GM23248 (cell line): Measurements from ENCODE around the gene PRDX4. TPM values are rescaled to one million over a fixed set of nuclear protein-coding genes. Genes with fewer than 3 reads are reported as not detected.

Experiments
- DNase-seq: peaks from one replicate; pipeline ENCODE4 v3.0.0-alpha.2; 2015
- H2AFZ ChIP-seq: fragments of 200-600 bp; sonication (generic); 2 replicates; pipeline ENCODE4 v1.6.1; 2016; ENCODE audit warnings: antibody characterized with exemption
- H3F3A ChIP-seq: fragments of 200-600 bp; sonication (generic); 2 replicates; pipeline ENCODE4 v1.6.1; 2016; ENCODE audit warnings: mild to moderate bottlenecking, antibody characterized with exemption, mixed run types; ENCODE audit not compliant: insufficient read depth
- H3K27ac ChIP-seq: fragments of 200-600 bp; sonication (generic); 2 replicates; pipeline ENCODE4 v1.5.1; 2016; ENCODE audit warnings: mild to moderate bottlenecking
- H3K27me3 ChIP-seq: fragments of 200-600 bp; sonication (generic); replicated peaks from 2 replicates; pipeline ENCODE4 v1.6.1; 2016; ENCODE audit warnings: mild to moderate bottlenecking; ENCODE audit not compliant: insufficient read depth
- H3K36me3 ChIP-seq: fragments of 200-600 bp; sonication (generic); 2 replicates; pipeline ENCODE4 v1.6.1; 2016; ENCODE audit warnings: low read depth, mild to moderate bottlenecking
- H3K4me1 ChIP-seq: fragments of 200-600 bp; sonication (generic); 2 replicates; pipeline ENCODE4 v1.6.1; 2016; ENCODE audit warnings: mild to moderate bottlenecking; ENCODE audit not compliant: insufficient read depth
- H3K4me2 ChIP-seq: fragments of 200-600 bp; sonication (generic); one replicate; pipeline ENCODE4 v1.6.1; 2016; ENCODE audit warnings: mild to moderate bottlenecking; ENCODE audit not compliant: unreplicated experiment
- H3K4me3 ChIP-seq: fragments of 200-600 bp; sonication (generic); 2 replicates; pipeline ENCODE4 v1.5.1; 2016; ENCODE audit warnings: mild to moderate bottlenecking
- H3K79me2 ChIP-seq: fragments of 200-600 bp; sonication (generic); 2 replicates; pipeline ENCODE4 v1.6.1; 2016; ENCODE audit warnings: mild to moderate bottlenecking; ENCODE audit not compliant: insufficient read depth
- H3K9ac ChIP-seq: fragments of 200-600 bp; sonication (generic); 2 replicates; pipeline ENCODE4 v1.6.1; 2016; ENCODE audit warnings: mild to moderate bottlenecking
- H3K9me2 ChIP-seq: fragments of 200-600 bp; sonication (generic); 2 replicates; pipeline ENCODE4 v1.6.1; 2016; ENCODE audit warnings: mixed run types, mild to moderate bottlenecking, moderate library complexity; ENCODE audit not compliant: insufficient read depth
- H3K9me3 ChIP-seq: fragments of 200-600 bp; sonication (generic); one replicate; pipeline ENCODE4 v1.6.1; 2017; ENCODE audit warnings: low read depth
- H4K20me1 ChIP-seq: fragments of 200-600 bp; sonication (generic); 2 replicates; pipeline ENCODE4 v1.6.0; 2016; ENCODE audit not compliant: insufficient read depth
- EZH2 ChIP-seq: fragments of 200-600 bp; sonication (generic); IDR thresholded peaks from 2 replicates; pipeline ENCODE4 v1.6.1; 2018; ENCODE audit warnings: antibody characterized with exemption, mild to moderate bottlenecking; ENCODE audit not compliant: insufficient read depth, poor library complexity, severe bottlenecking
- EZH2phosphoT487 ChIP-seq: fragments of 200-600 bp; sonication (generic); IDR thresholded peaks from 2 replicates; pipeline ENCODE4 v1.6.1; 2018; ENCODE audit warnings: antibody characterized with exemption, moderate library complexity, mild to moderate bottlenecking, low read depth; ENCODE audit not compliant: insufficient read depth
- WGBS, 2 experiments: methylation state at CpG; one replicate each; pipeline ENCODE4 v1.1.6; 2015 to 2017; ENCODE audit warnings: low lambda C conversion rate in 2 of 2, low coverage in 1 of 2; ENCODE audit errors: missing lambda C conversion rate in 2 of 2; 5-methylcytosine and 5-hydroxymethylcytosine counted together
- in situ Hi-C: fragments of 300-500 bp; cut with MboI; formaldehyde crosslinking; loops from 2 replicates; pipeline ENCODE4 v1.15.0; 2020
- polyA plus RNA-seq: library from polyadenylated mRNA; unstranded; fragments of >200 nt; fragmentation: Nextera tagmentation; extraction: Ambion mirVana; gene quantifications from 2 replicates; pipeline ENCODE4 v1.2.1, GENCODE V29; 2016
- total RNA-seq: library from RNA; depleted of rRNA; stranded (reverse); fragments of >200 nt; shearing (Covaris generic); gene quantifications from 2 replicates; pipeline ENCODE4 v1.2.3, GENCODE V29; 2014; rRNA removed

The PRDX4 gene
- 447 and 571 TPM in 2 replicates for total RNA-seq
- polyA plus RNA-seq, result 679 and 696 TPM in 2 replicates

DNA sequence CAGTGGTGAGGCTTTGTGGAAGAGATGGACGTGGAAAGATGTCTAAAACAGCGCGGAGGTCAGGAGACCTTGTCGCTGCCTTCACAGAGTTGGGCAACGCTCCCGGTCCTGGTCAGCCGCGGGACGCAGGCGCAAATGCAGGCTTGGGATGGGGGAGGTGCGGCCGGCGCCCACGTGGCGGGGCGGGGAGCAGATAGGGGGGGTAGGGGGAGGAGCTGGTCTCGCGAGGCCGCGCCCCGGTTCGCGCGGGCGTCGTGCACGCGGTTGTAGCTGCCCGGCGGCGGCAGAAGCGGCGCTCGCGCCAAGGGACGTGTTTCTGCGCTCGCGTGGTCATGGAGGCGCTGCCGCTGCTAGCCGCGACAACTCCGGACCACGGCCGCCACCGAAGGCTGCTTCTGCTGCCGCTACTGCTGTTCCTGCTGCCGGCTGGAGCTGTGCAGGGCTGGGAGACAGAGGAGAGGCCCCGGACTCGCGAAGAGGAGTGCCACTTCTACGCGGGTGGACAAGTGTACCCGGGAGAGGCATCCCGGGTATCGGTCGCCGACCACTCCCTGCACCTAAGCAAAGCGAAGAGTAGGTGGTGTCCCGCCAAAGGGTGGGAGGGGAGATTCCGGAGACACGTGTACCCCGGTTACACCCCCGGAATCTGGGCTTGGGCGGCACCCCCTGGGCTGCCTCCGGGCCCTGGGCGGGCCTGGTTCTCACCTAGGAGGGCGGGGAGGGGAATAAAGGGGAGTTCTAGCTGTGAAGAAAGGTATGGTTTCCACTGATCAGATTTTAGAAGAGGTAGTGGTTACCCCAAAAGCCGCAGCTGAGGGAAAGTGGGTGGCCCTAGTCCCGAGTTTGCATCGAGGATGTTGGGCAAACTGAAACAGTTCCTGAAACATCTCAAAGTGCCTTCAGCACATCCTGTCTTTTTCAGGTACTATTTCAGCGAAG lies at the start of gene PRDX4:
Gene PRDX4, plus strand, starts transcription at position 255 of the 939 bp plus-strand sequence. Its CDS starts 78 bp downstream, at position 333.
- Histone ChIP-seq H4K20me1 (no peaks in the 10 kb centered on the region), H3K4me3 (peak within 1 kb of the TSS; percentile 84), H3K4me1 (peaks cover 10% of the 10 kb centered on the region), H3K9ac (peak within 1 kb of the TSS; percentile 93), H3F3A (peaks cover 9% of the 10 kb centered on the region), H3K4me2 (peak within 1 kb of the TSS; percentile 89), H2AFZ (peak within 1 kb of the TSS; percentile 86), H3K27ac (peak within 1 kb of the TSS; percentile 72), H3K27me3 (no peaks in the 10 kb centered on the region), H3K9me3 (no peaks in the 10 kb centered on the region), H3K36me3 (0 out of 2 replicates have a peak, but pooled peaks cover 3% of the 10 kb centered on the region), H3K9me2 (no peaks in the 10 kb centered on the region), H3K79me2 (peaks cover 46% of the 10 kb centered on the region)
- WGBS, 2 experiments, result 0 to 1% methylated on average over 26 to 40 of the region's 73 CpGs
- in situ Hi-C loops, result no loop called here
- peak; percentile 91 for DNase-seq
- no peak for TF ChIP-seq EZH2phosphoT487
- TF ChIP-seq EZH2, result no peak

GRCh38 chrX:23621621-23622265 lies 45.5 kb upstream of the PRDX4 start:
- no peak for DNase-seq
- H3K9me3 ChIP-seq, result no peaks in the 10 kb centered on the region
- H3K36me3 ChIP-seq, result no peaks in the 10 kb centered on the region
- H3F3A ChIP-seq, result no peaks in the 10 kb centered on the region
- H3K27ac ChIP-seq, result no peak overlapping the region
- no peak overlapping the region for H3K4me2 ChIP-seq
- H4K20me1 ChIP-seq, result no peaks in the 10 kb centered on the region
- TF ChIP-seq EZH2 (no peak), EZH2phosphoT487 (no peak)
- no peak overlapping the region for H3K9ac ChIP-seq
- H2AFZ ChIP-seq, result no peak overlapping the region
- no peaks in the 10 kb centered on the region for H3K79me2 ChIP-seq
- in situ Hi-C loops, result no loop called here
- no peaks in the 10 kb centered on the region for H3K9me2 ChIP-seq
- 57 to 60% methylated on average over 5 of the region's 5 CpGs for WGBS, 2 experiments
- H3K4me3 ChIP-seq, result no peak overlapping the region
- H3K4me1 ChIP-seq, result no peaks in the 10 kb centered on the region
- H3K27me3 ChIP-seq, result no peaks in the 10 kb centered on the region

DNA sequence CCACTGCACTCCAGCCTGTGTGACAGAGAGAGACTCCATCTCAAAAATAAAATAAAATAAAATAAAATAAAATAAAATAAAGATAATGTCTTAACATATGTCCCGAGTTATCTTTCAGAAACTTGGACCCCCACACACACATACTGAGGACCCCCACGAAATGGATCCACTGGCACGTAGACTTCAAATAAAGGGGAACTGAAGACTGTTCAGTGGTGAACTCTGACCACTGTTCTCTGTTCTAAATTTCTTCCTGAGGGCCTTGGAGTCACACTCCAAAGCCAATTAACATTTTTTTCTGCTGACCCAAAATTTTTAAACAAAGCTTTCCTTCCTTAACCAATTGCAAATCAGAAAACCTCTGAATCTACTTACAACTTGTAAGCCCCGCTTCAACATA lies 43.5 kb upstream of the PRDX4 start:
- Histone ChIP-seq H3K27ac (no peak overlapping the region), H3K36me3 (no peaks in the 10 kb centered on the region), H3K79me2 (no peaks in the 10 kb centered on the region), H3K9me2 (no peaks in the 10 kb centered on the region), H3K4me1 (no peaks in the 10 kb centered on the region), H4K20me1 (no peaks in the 10 kb centered on the region), H3K9me3 (no peaks in the 10 kb centered on the region), H3K4me3 (no peak overlapping the region), H3F3A (no peaks in the 10 kb centered on the region), H3K9ac (no peak overlapping the region), H3K27me3 (no peaks in the 10 kb centered on the region), H3K4me2 (no peak overlapping the region), H2AFZ (no peak overlapping the region)
- TF ChIP-seq EZH2 (no peak), EZH2phosphoT487 (no peak)
- in situ Hi-C loops, result no loop called here
- no peak for DNase-seq
- 43 to 55% methylated on average over 4 of the region's 4 CpGs for WGBS, 2 experiments

- Histone ChIP-seq H3K9ac (no peak overlapping the region), H3K36me3 (no peaks in the 10 kb centered on the region), H2AFZ (no peak overlapping the region), H3K79me2 (no peaks in the 10 kb centered on the region), H3K27me3 (no peaks in the 10 kb centered on the region), H3K4me3 (no peak overlapping the region), H3K27ac (no peak overlapping the region), H3K9me3 (no peaks in the 10 kb centered on the region), H3K4me2 (no peak overlapping the region), H3K9me2 (no peaks in the 10 kb centered on the region), H3F3A (no peaks in the 10 kb centered on the region), H4K20me1 (no peaks in the 10 kb centered on the region), H3K4me1 (no peaks in the 10 kb centered on the region)
- in situ Hi-C loops, result no loop called here
- 8 to 22% methylated on average over 1 of the region's 1 CpG for WGBS, 2 experiments
- TF ChIP-seq EZH2phosphoT487 (no peak), EZH2 (no peak)
- no peak for DNase-seq
These were observed 40.6 kb upstream of the PRDX4 start for GRCh38 chrX:23626651-23627050.
